ENCODE results near the gene MAPRE3. TPM values are rescaled to one million over a fixed set of nuclear protein-coding genes. Genes with fewer than 3 reads are reported as not detected.

The MAPRE3 gene
- total RNA-seq, 1 donor = 3.5 TPM

DNA sequence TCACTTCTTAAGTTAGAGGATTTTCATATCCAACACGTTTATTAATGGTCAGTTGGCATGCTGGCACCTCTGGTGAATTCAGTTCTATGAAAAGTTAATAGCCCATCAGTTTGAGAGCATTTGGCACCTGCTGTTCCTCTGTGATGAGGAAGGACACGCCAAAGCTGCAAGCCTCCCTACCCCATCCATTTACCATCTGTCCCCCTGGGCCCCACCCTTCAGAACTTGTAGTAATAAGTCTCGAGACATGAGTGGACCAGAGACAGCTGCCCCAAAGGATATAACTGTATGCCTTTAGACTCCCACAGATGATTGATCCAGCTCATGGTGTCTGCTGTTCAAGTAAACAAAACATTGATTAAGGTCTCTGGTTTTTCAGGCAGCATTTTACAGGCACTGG, 94.7 kb downstream of the MAPRE3 start:
- TF ChIP-seq CTCF (IDR thresholded peaks at IDR 0.05; ENCODE audit: insufficient read depth, low read depth, low read length) = no peak
- H3K4me3 ChIP-seq (ENCODE audit: low read depth, low read length) = no peak overlapping the region
- no peak for DNase-seq (ENCODE audit: low read depth)

- TF ChIP-seq CTCF (IDR thresholded peaks at IDR 0.05; ENCODE audit: insufficient read depth, low read depth, low read length) = no peak
- DNase-seq (ENCODE audit: low read depth) = no peak
- no peak overlapping the region for H3K4me3 ChIP-seq (ENCODE audit: low read depth, low read length)
Observed at GRCh38 chr2:27067385-27067784, 96.9 kb downstream of the MAPRE3 start.

GRCh38 chr2:27069436-27069835, 99.0 kb downstream of the MAPRE3 start:
- peak overlapping the region; percentile 93 for H3K4me3 ChIP-seq (ENCODE audit: low read depth, low read length)
- TF ChIP-seq CTCF (IDR thresholded peaks at IDR 0.05; ENCODE audit: insufficient read depth, low read depth, low read length) = no peak
- no peak for DNase-seq (ENCODE audit: low read depth)

GRCh38 chr2:27069961-27070618, 99.7 kb downstream of the MAPRE3 start:
- no peak for DNase-seq (ENCODE audit: low read depth)
- peak overlapping the region; percentile 93 for H3K4me3 ChIP-seq (ENCODE audit: low read depth, low read length)
- no peak for TF ChIP-seq CTCF (IDR thresholded peaks at IDR 0.05; ENCODE audit: insufficient read depth, low read depth, low read length)

DNA sequence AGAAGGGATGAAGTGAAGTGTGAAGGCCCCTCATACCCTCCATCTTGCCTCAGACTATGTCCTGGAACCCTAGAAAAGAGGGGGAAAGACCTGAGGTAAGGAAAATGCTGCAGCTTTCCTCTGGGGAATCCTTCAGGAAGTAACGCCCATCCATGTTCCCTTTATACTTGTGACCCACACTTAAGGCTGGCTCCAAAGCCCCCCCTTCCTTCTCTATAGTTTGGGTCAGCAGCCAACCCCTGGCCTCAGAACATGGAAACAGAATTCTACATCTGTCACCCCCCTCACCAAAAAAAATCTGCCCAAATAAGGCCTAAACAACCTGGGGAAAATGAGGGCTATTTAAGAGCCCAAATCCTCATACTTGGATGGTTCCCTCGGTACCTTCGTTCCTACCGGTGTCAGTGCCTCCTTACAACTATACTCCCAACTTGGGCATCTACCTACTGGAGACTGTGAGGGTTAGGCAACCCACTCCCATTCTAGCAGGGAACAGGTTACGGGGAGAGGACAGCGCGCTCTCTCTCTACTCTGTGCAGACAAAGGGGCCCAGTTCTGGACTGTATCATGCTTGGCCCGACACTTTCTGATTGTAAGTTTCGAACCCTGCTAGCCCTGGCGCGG, 100.3 kb downstream of the MAPRE3 start:
- H3K4me3 ChIP-seq (ENCODE audit: low read depth, low read length) = peak overlapping the region; percentile 93
- DNase-seq (ENCODE audit: low read depth) = no peak
- no peak for TF ChIP-seq CTCF (IDR thresholded peaks at IDR 0.05; ENCODE audit: insufficient read depth, low read depth, low read length)

- H3K4me3 ChIP-seq (ENCODE audit: low read depth, low read length) = peak within 1 kb of the TSS; percentile 93
- no peak for TF ChIP-seq CTCF (IDR thresholded peaks at IDR 0.05; ENCODE audit: insufficient read depth, low read depth, low read length)
- peak; percentile 94 for DNase-seq (ENCODE audit: low read depth)
Observed at GRCh38 chr2:27071277-27071989, 101.0 kb downstream of the MAPRE3 start, which contains the start of gene OST4. TSS of gene OST4 (minus strand) at chr2:27071654.

Data from fibroblast of villous mesenchyme (primary cell).